Activated CD4-positive, alpha-beta T cell treated with anti-CD3 and anti-CD28 coated beads for 36 hours (primary cell): ENCODE measurements around the gene LEO1. TPM values are rescaled to one million over a fixed set of nuclear protein-coding genes. Genes with fewer than 3 reads are reported as not detected.

ENCODE experiments used
- ATAC-seq: fragments of 200-7000 bp; cut with Tn5 transposase; one replicate; pipeline ENCODE4 v1.10.0; 2021; ENCODE audit warnings: mild to moderate bottlenecking, moderate library complexity
- CTCF ChIA-PET: fragments of 350-600 bp; sonication (Branson Sonifier 250); formaldehyde crosslinking; loops from one replicate; lab custom pipeline; 2021; ENCODE audit warnings: antibody characterized with exemption; lab: Charles Lee
- POLR2A ChIA-PET: fragments of 350-600 bp; sonication (Branson Sonifier 250); formaldehyde crosslinking; loops from one replicate; lab custom pipeline; 2021; ENCODE audit warnings: antibody characterized with exemption, inconsistent platforms; lab: Charles Lee
- DNase-seq: peaks from one replicate; pipeline ENCODE4 v3.0.0-alpha.2; 2020
- H3K27ac Mint-ChIP-seq: one replicate; pipeline ENCODE4 v1.8.0; 2021; ENCODE audit warnings: mixed read lengths
- H3K27me3 Mint-ChIP-seq: one replicate; pipeline ENCODE4 v1.8.0; 2021; ENCODE audit warnings: mixed read lengths
- H3K36me3 Mint-ChIP-seq: one replicate; pipeline ENCODE4 v1.8.0; 2021; ENCODE audit warnings: low read depth, mixed read lengths
- H3K4me1 Mint-ChIP-seq: one replicate; pipeline ENCODE4 v1.8.0; 2021; ENCODE audit warnings: mixed read lengths
- H3K4me3 Mint-ChIP-seq: one replicate; pipeline ENCODE4 v1.8.0; 2021; ENCODE audit warnings: mild to moderate bottlenecking, moderate library complexity, mixed read lengths
- H3K9me3 Mint-ChIP-seq: one replicate; pipeline ENCODE4 v1.8.0; 2021; ENCODE audit warnings: low read depth, mixed read lengths
- intact Hi-C, 2 experiments: fragments of 100-400 bp; cut with DNase I in 1 of 2; cut with micrococcal nuclease in 1 of 2; formaldehyde crosslinking; loops; one replicate each; pipeline versions ENCODE4 v1.14.2 to v1.15.1; 2022 to 2024; cut with DNase I, micrococcal nuclease
- total RNA-seq, 2 experiments: library from RNA; stranded (reverse); gene quantifications; one replicate each; pipeline ENCODE4 v1.2.3, GENCODE V29; 2021

LEO1 gene
- total RNA-seq, 2 experiments from 2014 or later, result 31.4 to 40.0 TPM

DNA sequence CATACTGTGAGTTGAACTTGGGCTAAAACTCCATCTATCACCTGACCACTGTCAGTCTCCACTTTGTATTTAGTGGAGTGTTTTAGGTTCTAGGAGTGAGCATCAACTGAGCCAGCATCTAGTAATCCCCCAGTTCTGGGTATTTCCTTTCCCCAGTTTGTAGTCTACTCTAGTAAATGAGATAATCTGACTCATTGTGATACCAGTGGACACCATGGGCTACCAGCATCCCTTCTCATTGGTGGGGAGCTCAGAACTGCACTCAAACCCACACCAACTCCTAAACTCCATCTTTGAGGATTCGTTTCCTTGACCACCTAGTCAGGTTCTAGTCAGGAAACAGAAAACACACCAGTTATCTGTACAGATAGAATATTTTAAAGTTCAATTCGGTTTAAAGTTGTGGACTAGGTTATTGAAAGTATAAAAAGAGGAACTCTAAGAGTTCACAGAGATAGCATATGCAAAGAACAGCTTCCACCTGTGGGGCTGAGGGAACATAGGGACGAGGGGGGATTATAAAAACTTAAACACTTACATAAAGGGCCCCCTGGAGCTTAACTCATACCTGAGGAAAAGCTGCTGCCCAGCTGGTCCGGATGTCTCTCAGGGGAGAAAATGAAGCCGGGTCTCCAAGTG lies 36.0 kb downstream of the LEO1 start:
- Mint-ChIP-seq H3K4me1 (peaks cover 2% of the 10 kb centered on the region), H3K27me3 (no peaks in the 10 kb centered on the region), H3K9me3 (no peaks in the 10 kb centered on the region), H3K27ac (peak overlapping the region; percentile 48), H3K36me3 (peaks cover 17% of the 10 kb centered on the region), H3K4me3 (no peak overlapping the region)
- ATAC-seq (peak; percentile 66), DNase-seq (no peak)
- ChIA-PET CTCF (interaction anchor here (0.6 to 1.6 kb wide), 3 partner anchors 8 to 219 kb away, joined by 3 read pairs; no protein-coding TSS in a partner anchor), POLR2A (interaction anchor here (0.5 kb wide), 1 partner anchor 1480 kb away, joined by 3 read pairs; no protein-coding TSS in a partner anchor)
- intact Hi-C loops, result no loop called here

DNA sequence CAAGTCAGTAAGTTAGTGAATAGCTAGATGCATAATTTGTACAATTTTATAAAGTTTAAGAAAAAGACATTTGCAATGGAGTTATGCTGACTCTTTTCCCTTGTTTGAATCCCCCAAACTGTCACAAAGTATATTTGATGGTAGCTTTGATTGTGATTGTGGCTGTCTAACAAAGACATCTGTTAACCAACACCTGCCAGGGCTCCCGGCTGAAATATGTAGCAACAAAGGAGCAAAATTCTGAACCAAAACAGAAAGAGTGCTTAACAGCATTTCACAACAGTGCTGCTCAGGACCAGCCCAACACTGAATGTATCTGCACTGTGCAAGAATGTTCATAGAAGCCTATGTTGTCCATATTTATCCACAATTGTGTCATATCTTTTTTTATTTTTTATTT lies 39.4 kb downstream of the LEO1 start:
- Mint-ChIP-seq H3K4me1 (peaks cover 2% of the 10 kb centered on the region), H3K27ac (no peak overlapping the region), H3K27me3 (no peaks in the 10 kb centered on the region), H3K36me3 (peaks cover 7% of the 10 kb centered on the region), H3K9me3 (no peaks in the 10 kb centered on the region), H3K4me3 (no peak overlapping the region)
- intact Hi-C loops, result no loop called here
- no peak for DNase-seq
- POLR2A ChIA-PET, result no interaction called here
- CTCF ChIA-PET, result interaction anchor here (1.0 to 1.1 kb wide), 2 partner anchors 40 to 146 kb away, joined by 3 read pairs; no protein-coding TSS in a partner anchor
- ATAC-seq, result no peak

DNA sequence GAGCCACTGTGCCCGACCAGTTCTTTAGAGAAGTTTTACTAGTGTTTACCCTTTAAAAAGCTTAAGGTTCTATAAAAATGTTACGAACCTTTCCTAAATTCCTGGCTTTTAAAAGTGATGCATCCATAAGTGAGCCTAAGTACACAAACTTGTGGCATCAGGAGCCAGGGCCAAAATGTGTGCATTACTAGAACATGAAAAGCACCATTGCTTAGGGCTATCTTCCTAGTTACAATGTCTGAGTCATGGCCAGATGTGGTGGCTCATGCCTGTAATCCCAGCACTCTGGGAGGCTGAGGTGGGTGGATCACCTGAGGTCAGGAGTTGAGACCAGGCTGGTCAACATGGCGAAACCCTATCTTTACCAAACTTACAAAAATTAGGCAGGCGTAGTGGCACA lies 39.9 kb downstream of the LEO1 start:
- DNase-seq, result no peak
- ATAC-seq, result no peak
- ChIA-PET CTCF (interaction anchor here (1.0 to 1.1 kb wide), 2 partner anchors 39 to 147 kb away, joined by 3 read pairs; no protein-coding TSS in a partner anchor), POLR2A (no interaction called here)
- no peaks in the 10 kb centered on the region for H3K9me3 Mint-ChIP-seq
- no peak overlapping the region for H3K27ac Mint-ChIP-seq
- intact Hi-C loops, result no loop called here
- peaks cover 2% of the 10 kb centered on the region for H3K4me1 Mint-ChIP-seq
- no peak overlapping the region for H3K4me3 Mint-ChIP-seq
- H3K27me3 Mint-ChIP-seq, result no peaks in the 10 kb centered on the region
- H3K36me3 Mint-ChIP-seq, result peaks cover 7% of the 10 kb centered on the region

DNA sequence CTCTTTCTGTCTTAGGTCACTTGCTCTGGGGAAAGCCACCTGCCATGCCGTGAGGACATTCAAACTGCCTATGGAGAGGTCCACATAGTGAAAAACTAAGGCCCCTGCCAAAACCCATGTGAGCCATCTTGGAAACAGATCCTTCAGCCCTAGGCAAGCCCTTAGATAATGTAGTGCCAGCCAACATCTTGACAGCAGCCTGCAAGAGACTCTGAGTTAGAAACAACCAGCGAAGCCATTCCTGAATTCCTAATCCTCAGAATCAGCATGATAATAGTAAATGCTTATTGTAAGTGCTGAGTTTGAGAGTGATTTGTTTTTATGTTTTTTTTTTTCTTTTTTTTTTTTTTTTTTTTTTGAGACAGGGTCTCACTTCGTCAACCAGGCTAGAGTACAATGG lies 40.6 kb downstream of the LEO1 start:
- POLR2A ChIA-PET, result no interaction called here
- intact Hi-C loops, result no loop called here
- H3K27ac Mint-ChIP-seq, result no peak overlapping the region

DNA sequence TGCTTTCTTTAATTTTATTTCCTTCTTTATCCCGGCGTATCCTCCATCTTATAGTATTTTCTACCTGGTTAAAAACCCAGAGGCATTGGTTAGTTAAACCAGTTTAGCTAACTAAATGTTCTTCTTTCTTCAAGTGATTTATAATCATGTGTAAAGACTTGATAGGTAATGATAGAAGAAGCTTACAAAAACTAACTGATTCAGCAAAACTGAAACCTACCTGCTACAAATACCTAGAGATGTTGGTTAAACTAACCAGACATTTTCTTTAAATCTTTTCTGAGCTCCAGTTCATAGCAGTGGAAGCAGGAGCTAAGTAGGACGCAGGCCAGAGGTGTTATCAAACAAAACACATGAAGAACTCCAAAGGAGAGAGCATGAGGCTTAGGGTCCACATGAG lies 44.8 kb downstream of the LEO1 start:
- intact Hi-C loops, result no loop called here
- H3K4me3 Mint-ChIP-seq, result no peak overlapping the region
- ChIA-PET POLR2A (no interaction called here), CTCF (no interaction called here)
- H3K36me3 Mint-ChIP-seq, result peaks cover 8% of the 10 kb centered on the region
- H3K4me1 Mint-ChIP-seq, result no peaks in the 10 kb centered on the region
- peak overlapping the region; percentile 30 for H3K27ac Mint-ChIP-seq
- H3K9me3 Mint-ChIP-seq, result no peaks in the 10 kb centered on the region
- DNase-seq, result no peak
- H3K27me3 Mint-ChIP-seq, result no peaks in the 10 kb centered on the region
- no peak for ATAC-seq

More for the DNA sequence above, 40.6 kb downstream of the LEO1 start:
- H3K4me1 Mint-ChIP-seq, result peaks cover 2% of the 10 kb centered on the region
- no peaks in the 10 kb centered on the region for H3K27me3 Mint-ChIP-seq
- no peak for DNase-seq
- H3K4me3 Mint-ChIP-seq, result no peak overlapping the region
- CTCF ChIA-PET, result interaction anchor here (1.0 kb wide), 1 partner anchor 11 kb away, joined by 4 read pairs; no protein-coding TSS in a partner anchor
- no peak for ATAC-seq
- no peaks in the 10 kb centered on the region for H3K9me3 Mint-ChIP-seq
- peaks cover 4% of the 10 kb centered on the region for H3K36me3 Mint-ChIP-seq

DNA sequence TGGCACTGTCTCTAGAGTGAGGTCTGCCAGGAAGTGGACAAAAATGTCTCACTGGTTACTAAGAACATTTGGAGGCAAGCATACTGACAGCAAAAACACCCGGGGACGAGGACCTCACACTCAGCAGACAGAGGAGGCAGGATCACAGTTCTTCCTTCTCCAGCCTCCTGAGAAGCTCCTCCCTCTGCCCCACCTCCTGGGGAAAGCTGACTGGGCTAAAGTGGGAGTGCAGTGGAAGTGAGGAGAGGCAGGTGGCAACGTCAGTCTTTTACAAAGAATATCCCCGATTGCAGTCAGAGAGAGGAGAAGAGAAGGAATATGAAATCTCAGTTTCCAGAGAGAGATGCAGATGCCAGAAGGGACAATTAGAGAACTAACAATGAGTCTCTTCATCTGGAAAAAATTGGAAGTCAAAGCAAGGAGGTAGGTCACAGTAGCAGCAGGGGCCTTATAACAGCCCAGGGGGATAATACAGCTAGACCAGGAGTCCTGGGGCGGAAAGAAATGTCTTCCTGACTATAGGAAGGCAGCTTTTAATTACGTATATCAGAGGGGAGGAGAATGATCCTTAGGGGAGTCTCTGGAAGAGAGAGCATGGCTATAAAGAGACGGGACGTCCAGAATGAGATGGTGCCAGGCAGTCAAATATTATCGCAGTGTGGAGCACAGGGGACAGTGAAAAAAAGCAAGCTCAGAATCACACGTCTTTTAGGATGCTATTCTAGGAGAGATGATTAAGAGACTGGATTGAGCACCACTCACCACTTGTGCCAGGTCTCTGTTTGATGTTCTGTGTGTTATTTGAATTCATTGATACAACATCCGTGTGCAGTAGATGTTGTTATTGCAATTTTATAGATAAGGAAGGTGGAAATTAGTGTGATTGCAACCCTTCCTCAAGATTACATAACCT lies 47.2 kb downstream of the LEO1 start:
- H3K4me1 Mint-ChIP-seq, result no peaks in the 10 kb centered on the region
- no peak overlapping the region for H3K4me3 Mint-ChIP-seq
- peak overlapping the region; percentile 18 for H3K27ac Mint-ChIP-seq

DNA sequence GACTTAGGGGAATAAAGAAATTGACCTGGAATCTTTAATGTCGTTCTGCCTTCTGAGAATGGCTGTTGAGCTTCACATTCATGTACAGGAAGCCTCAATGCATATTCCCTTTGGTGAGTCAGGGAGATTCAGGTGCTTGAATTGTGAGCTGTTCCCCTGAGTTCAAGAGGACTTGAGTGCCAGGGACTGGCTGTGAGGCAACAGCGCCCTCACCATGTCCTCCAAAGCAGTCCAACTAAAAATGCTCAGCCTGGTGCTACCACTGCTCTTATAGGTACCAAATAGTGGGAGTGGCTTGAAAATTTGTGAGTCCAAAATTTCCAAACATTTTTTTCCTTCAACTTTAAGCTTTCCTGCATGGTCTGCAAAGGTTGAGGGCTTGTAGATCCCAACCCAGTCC lies 54.1 kb downstream of the LEO1 start:
- Mint-ChIP-seq H3K36me3 (peaks cover 13% of the 10 kb centered on the region), H3K27ac (no peak overlapping the region), H3K4me3 (no peak overlapping the region), H3K27me3 (no peaks in the 10 kb centered on the region), H3K4me1 (no peaks in the 10 kb centered on the region), H3K9me3 (no peaks in the 10 kb centered on the region)
- intact Hi-C loops, result loop anchor here in 1 of 2 experiments (10.0 kb wide), 1 partner anchor 273 kb away; no protein-coding TSS in a partner anchor
- DNase-seq (peak; percentile 39), ATAC-seq (peak; percentile 73)
- POLR2A ChIA-PET, result no interaction called here
- CTCF ChIA-PET, result interaction anchor here (0.6 to 1.7 kb wide), 8 partner anchors 11 to 268 kb away, joined by 3 to 4 read pairs (median 3); no protein-coding TSS in a partner anchor

More for the DNA sequence above, 47.2 kb downstream of the LEO1 start:
- CTCF ChIA-PET, result interaction anchor here (0.6 to 1.5 kb wide), 4 partner anchors 36 to 198 kb away, joined by 3 read pairs; no protein-coding TSS in a partner anchor
- intact Hi-C loops, result no loop called here
- Mint-ChIP-seq H3K27me3 (no peaks in the 10 kb centered on the region), H3K9me3 (no peaks in the 10 kb centered on the region), H3K36me3 (peaks cover 13% of the 10 kb centered on the region)
- no peak for DNase-seq
- no peak for ATAC-seq
- POLR2A ChIA-PET, result interaction anchor here (0.5 kb wide), 1 partner anchor 34 kb away, joined by 4 read pairs; no protein-coding TSS in a partner anchor

DNA sequence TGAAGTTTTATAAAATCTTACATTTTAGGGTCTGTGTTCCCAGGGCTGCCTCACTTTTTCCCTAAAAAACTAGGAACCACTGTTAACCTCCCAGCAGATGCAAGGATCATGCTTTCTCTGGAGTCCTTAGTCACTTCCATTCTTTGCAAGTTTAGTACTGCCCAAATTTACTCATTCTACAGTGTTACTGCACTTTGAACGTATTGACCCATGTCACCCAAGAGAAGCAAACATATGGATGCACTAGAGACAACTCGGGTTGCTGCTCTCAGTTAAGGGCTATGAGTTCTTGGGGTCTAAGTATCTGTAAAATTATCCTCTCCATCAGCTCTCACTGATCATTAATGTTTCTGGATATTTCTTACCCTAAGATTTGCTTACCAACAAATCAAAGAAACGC lies 59.0 kb downstream of the LEO1 start:
- ChIA-PET CTCF (no interaction called here), POLR2A (no interaction called here)
- no peaks in the 10 kb centered on the region for H3K9me3 Mint-ChIP-seq
- no peak for DNase-seq
- H3K27me3 Mint-ChIP-seq, result no peaks in the 10 kb centered on the region
- no peak overlapping the region for H3K4me3 Mint-ChIP-seq
- intact Hi-C loops, result loop anchor here in 1 of 2 experiments (10.0 kb wide), 1 partner anchor 268 kb away; no protein-coding TSS in a partner anchor
- ATAC-seq, result no peak
- H3K4me1 Mint-ChIP-seq, result no peaks in the 10 kb centered on the region
- peaks cover 23% of the 10 kb centered on the region for H3K36me3 Mint-ChIP-seq
- H3K27ac Mint-ChIP-seq, result no peak overlapping the region

DNA sequence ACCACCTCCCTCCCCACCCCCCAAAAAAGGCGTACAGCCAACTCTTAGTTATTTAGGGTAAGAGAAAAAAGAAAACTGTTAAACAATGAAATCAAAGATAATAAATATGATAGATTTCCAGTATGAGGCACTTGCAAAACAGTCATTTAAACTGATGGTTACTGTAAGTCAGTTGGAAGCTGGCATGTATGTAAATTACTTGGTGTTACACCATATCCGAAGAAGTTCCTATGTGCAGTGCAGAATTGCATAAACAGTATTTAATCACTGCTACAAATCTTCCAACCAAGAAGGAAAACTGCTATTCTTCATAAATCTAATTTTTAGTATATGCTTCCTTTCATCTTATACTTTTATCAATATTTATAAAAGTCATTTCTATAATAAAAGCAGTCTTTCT lies 62.0 kb downstream of the LEO1 start:
- intact Hi-C loops, result no loop called here
- H3K27ac Mint-ChIP-seq, result no peak overlapping the region
- DNase-seq, result no peak
- H3K9me3 Mint-ChIP-seq, result no peaks in the 10 kb centered on the region
- H3K36me3 Mint-ChIP-seq, result peaks cover 27% of the 10 kb centered on the region
- ChIA-PET CTCF (interaction anchor here (1.1 kb wide), 1 partner anchor 206 kb away, joined by 3 read pairs; no protein-coding TSS in a partner anchor), POLR2A (no interaction called here)
- ATAC-seq, result no peak
- H3K4me3 Mint-ChIP-seq, result no peak overlapping the region
- H3K27me3 Mint-ChIP-seq, result no peaks in the 10 kb centered on the region
- peaks cover 2% of the 10 kb centered on the region for H3K4me1 Mint-ChIP-seq

DNA sequence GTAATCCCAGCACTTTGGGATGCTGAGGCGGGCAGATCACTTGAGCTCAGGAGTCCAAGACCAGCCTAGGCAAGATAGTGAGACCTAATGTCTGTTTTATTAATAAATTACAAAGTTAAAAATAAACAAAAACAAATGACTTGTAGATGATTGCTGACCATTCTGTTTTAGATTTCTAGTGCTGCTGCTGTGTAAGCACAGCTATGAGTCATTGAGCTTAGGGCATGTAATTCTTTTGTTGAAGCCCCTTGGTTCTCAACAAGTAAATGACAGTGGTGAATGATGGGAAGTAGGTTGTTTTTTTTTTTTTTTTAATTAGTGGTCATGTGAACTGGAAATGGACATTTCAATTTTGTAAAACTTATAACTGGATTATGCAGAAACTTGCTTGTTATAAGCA lies 63.3 kb downstream of the LEO1 start:
- Mint-ChIP-seq H3K27ac (no peak overlapping the region), H3K4me3 (no peak overlapping the region), H3K4me1 (peaks cover 2% of the 10 kb centered on the region), H3K27me3 (no peaks in the 10 kb centered on the region), H3K36me3 (peaks cover 35% of the 10 kb centered on the region), H3K9me3 (no peaks in the 10 kb centered on the region)
- no peak for DNase-seq
- no peak for ATAC-seq
- ChIA-PET CTCF (interaction anchor here (0.7 to 1.2 kb wide), 2 partner anchors 26 to 170 kb away, joined by 3 to 4 read pairs; no protein-coding TSS in a partner anchor), POLR2A (no interaction called here)
- intact Hi-C loops, result no loop called here
